IPS-15b (cell line): Measurements from ENCODE around the gene KLF11.

Experiments used
- H3K27me3 ChIP-seq: one replicate; pipeline ENCODE4 v1.6.1; 2013; ENCODE audit warnings: low read length; ENCODE audit not compliant: control insufficient read depth, insufficient read depth
- H3K36me3 ChIP-seq: one replicate; pipeline ENCODE4 v1.6.1; 2013; ENCODE audit warnings: low read length; ENCODE audit not compliant: control insufficient read depth, insufficient read depth
- H3K4me1 ChIP-seq: one replicate; pipeline ENCODE4 v1.6.1; 2013; ENCODE audit warnings: mild to moderate bottlenecking, low read length; ENCODE audit not compliant: control insufficient read depth, insufficient read depth
- H3K4me3 ChIP-seq: one replicate; pipeline ENCODE4 v1.5.1; 2013; ENCODE audit warnings: low read depth, low read length
- H3K9ac ChIP-seq: one replicate; pipeline ENCODE4 v1.6.1; 2013; ENCODE audit warnings: low read depth, mild to moderate bottlenecking, low read length
- H3K9me3 ChIP-seq: one replicate; pipeline ENCODE4 v1.6.1; 2013; ENCODE audit warnings: mild to moderate bottlenecking, low read length; ENCODE audit not compliant: control insufficient read depth, insufficient read depth

The KLF11 gene

GRCh38 chr2:10054976-10055375 is 11.6 kb downstream of the KLF11 start:
- peaks cover 13% of the 10 kb centered on the region for H3K4me1 ChIP-seq

GRCh38 chr2:10056439-10056838 is 13.1 kb downstream of the KLF11 start:
- H3K4me1 ChIP-seq = peaks cover 13% of the 10 kb centered on the region

More at GRCh38 chr2:10054976-10055375, 11.6 kb downstream of the KLF11 start:
- no peaks in the 10 kb centered on the region for H3K36me3 ChIP-seq
- no peak overlapping the region for H3K4me3 ChIP-seq
- no peak overlapping the region for H3K9ac ChIP-seq
- H3K27me3 ChIP-seq = no peaks in the 10 kb centered on the region
- H3K9me3 ChIP-seq = no peaks in the 10 kb centered on the region

GRCh38 chr2:10057231-10058107 is 14.1 kb downstream of the KLF11 start:
- no peaks in the 10 kb centered on the region for H3K9me3 ChIP-seq
- H3K27me3 ChIP-seq = no peaks in the 10 kb centered on the region
- H3K36me3 ChIP-seq = no peaks in the 10 kb centered on the region
- peaks cover 13% of the 10 kb centered on the region for H3K4me1 ChIP-seq
- H3K9ac ChIP-seq = no peak overlapping the region
- H3K4me3 ChIP-seq = peak overlapping the region; percentile 45

More at GRCh38 chr2:10056439-10056838, 13.1 kb downstream of the KLF11 start:
- H3K4me3 ChIP-seq = no peak overlapping the region
- no peaks in the 10 kb centered on the region for H3K9me3 ChIP-seq
- H3K27me3 ChIP-seq = no peaks in the 10 kb centered on the region
- no peaks in the 10 kb centered on the region for H3K36me3 ChIP-seq
- no peak overlapping the region for H3K9ac ChIP-seq

GRCh38 chr2:10058251-10059015 is 15.1 kb downstream of the KLF11 start:
- Histone ChIP-seq H3K9ac (no peak overlapping the region), H3K9me3 (no peaks in the 10 kb centered on the region), H3K4me1 (peaks cover 12% of the 10 kb centered on the region), H3K27me3 (no peaks in the 10 kb centered on the region), H3K36me3 (no peaks in the 10 kb centered on the region), H3K4me3 (no peak overlapping the region)

- H3K9ac ChIP-seq = no peak overlapping the region
- no peaks in the 10 kb centered on the region for H3K36me3 ChIP-seq
- no peaks in the 10 kb centered on the region for H3K9me3 ChIP-seq
- H3K27me3 ChIP-seq = no peaks in the 10 kb centered on the region
- H3K4me1 ChIP-seq = peaks cover 10% of the 10 kb centered on the region
- H3K4me3 ChIP-seq = no peak overlapping the region
Measured at GRCh38 chr2:10059016-10059351, 15.6 kb downstream of the KLF11 start.

- Histone ChIP-seq H3K4me3 (no peak overlapping the region), H3K9me3 (no peaks in the 10 kb centered on the region), H3K4me1 (peaks cover 10% of the 10 kb centered on the region), H3K36me3 (no peaks in the 10 kb centered on the region), H3K9ac (no peak overlapping the region), H3K27me3 (no peaks in the 10 kb centered on the region)
Measured at GRCh38 chr2:10059552-10060335, 16.4 kb downstream of the KLF11 start.

GRCh38 chr2:10061221-10061925 is 18.0 kb downstream of the KLF11 start:
- Histone ChIP-seq H3K4me3 (no peak overlapping the region), H3K27me3 (no peaks in the 10 kb centered on the region), H3K4me1 (peaks cover 12% of the 10 kb centered on the region), H3K9ac (no peak overlapping the region), H3K36me3 (no peaks in the 10 kb centered on the region), H3K9me3 (no peaks in the 10 kb centered on the region)

GRCh38 chr2:10062931-10063365 is 19.6 kb downstream of the KLF11 start:
- no peak overlapping the region for H3K4me3 ChIP-seq
- no peaks in the 10 kb centered on the region for H3K9me3 ChIP-seq
- H3K27me3 ChIP-seq = no peaks in the 10 kb centered on the region
- H3K4me1 ChIP-seq = peaks cover 4% of the 10 kb centered on the region
- H3K36me3 ChIP-seq = no peaks in the 10 kb centered on the region
- H3K9ac ChIP-seq = no peak overlapping the region

- H3K4me3 ChIP-seq = no peak overlapping the region
- H3K36me3 ChIP-seq = no peaks in the 10 kb centered on the region
- no peaks in the 10 kb centered on the region for H3K9me3 ChIP-seq
Measured at GRCh38 chr2:10063566-10063965, 20.2 kb downstream of the KLF11 start.

GRCh38 chr2:10064932-10065772 is 21.8 kb downstream of the KLF11 start:
- H3K9ac ChIP-seq = no peak overlapping the region
- H3K9me3 ChIP-seq = no peaks in the 10 kb centered on the region
- H3K27me3 ChIP-seq = no peaks in the 10 kb centered on the region
- no peak overlapping the region for H3K4me3 ChIP-seq
- no peaks in the 10 kb centered on the region for H3K36me3 ChIP-seq
- peaks cover 3% of the 10 kb centered on the region for H3K4me1 ChIP-seq

More at GRCh38 chr2:10063566-10063965, 20.2 kb downstream of the KLF11 start:
- no peaks in the 10 kb centered on the region for H3K27me3 ChIP-seq
- H3K9ac ChIP-seq = no peak overlapping the region
- H3K4me1 ChIP-seq = peaks cover 3% of the 10 kb centered on the region
